GM12892 (cell line): ENCODE measurements around the gene CHRNA7.

Experiments
- DNase-seq: peaks from one replicate; pipeline ENCODE4 v3.0.0; 2011; ENCODE audit not compliant: insufficient read length
- FAIRE-seq: peaks from 2 replicates; lab custom pipeline; 2011; peaks lifted over from hg19 to GRCh38; lab: Jason Lieb, UNC
- POLR2A ChIP-seq: IDR thresholded peaks from 2 replicates; pipeline ENCODE4 v1.6.1; 2011; ENCODE audit warnings: low read depth, low read length, control low read depth
- POLR2AphosphoS5 ChIP-seq: IDR thresholded peaks from 2 replicates; pipeline ENCODE4 v1.6.1; 2011; ENCODE audit warnings: low read depth, low read length, control low read depth
- TAF1 ChIP-seq: IDR thresholded peaks from 2 replicates; pipeline ENCODE4 v1.6.1; 2011; ENCODE audit warnings: low read depth, mild to moderate bottlenecking, control low read depth, low read length, borderline replicate concordance

The CHRNA7 gene

GRCh38 chr15:32091505-32092380 lies 61.4 kb downstream of the CHRNA7 start:
- FAIRE-seq (no peak), DNase-seq (no peak)
- TF ChIP-seq POLR2A (no peak), POLR2AphosphoS5 (no peak), TAF1 (no peak)

- TF ChIP-seq TAF1 = no peak
- TF ChIP-seq POLR2AphosphoS5 = no peak
- no peak for FAIRE-seq
- no peak for DNase-seq
Measured at GRCh38 chr15:32096213-32096612, 65.9 kb downstream of the CHRNA7 start.

- DNase-seq = no peak
- FAIRE-seq = no peak
- no peak for TF ChIP-seq POLR2A
- TF ChIP-seq TAF1 = no peak
- TF ChIP-seq POLR2AphosphoS5 = no peak
Measured at GRCh38 chr15:32096916-32097617, 66.8 kb downstream of the CHRNA7 start.

GRCh38 chr15:32098033-32098432 lies 67.7 kb downstream of the CHRNA7 start:
- no peak for FAIRE-seq
- DNase-seq = no peak
- TF ChIP-seq POLR2A = no peak
- TF ChIP-seq POLR2AphosphoS5 = no peak
- TF ChIP-seq TAF1 = no peak

- TF ChIP-seq POLR2AphosphoS5 (no peak), POLR2A (no peak), TAF1 (no peak)
- FAIRE-seq (no peak), DNase-seq (no peak)
Measured at GRCh38 chr15:32099097-32099785, 68.9 kb downstream of the CHRNA7 start.

- DNase-seq (no peak), FAIRE-seq (no peak)
Measured at GRCh38 chr15:32099956-32100684, 69.8 kb downstream of the CHRNA7 start.

GRCh38 chr15:32104061-32104995 lies 74.0 kb downstream of the CHRNA7 start:
- TF ChIP-seq TAF1 (no peak), POLR2A (no peak), POLR2AphosphoS5 (no peak)
- FAIRE-seq = no peak
- DNase-seq = no peak

More at GRCh38 chr15:32099956-32100684, 69.8 kb downstream of the CHRNA7 start:
- TF ChIP-seq POLR2AphosphoS5 = no peak
- TF ChIP-seq POLR2A = no peak
- no peak for TF ChIP-seq TAF1

GRCh38 chr15:32105258-32106241 lies 75.2 kb downstream of the CHRNA7 start:
- TF ChIP-seq TAF1 (no peak), POLR2A (no peak), POLR2AphosphoS5 (no peak)

More at GRCh38 chr15:32105258-32106241, 75.2 kb downstream of the CHRNA7 start:
- no peak for FAIRE-seq
- no peak for DNase-seq
